Trophoblast cell (in vitro differentiated cells and primary cell): ENCODE results near the gene TCEA2.

Experiments used
- DNase-seq, 2 donors: peaks; one replicate each; pipeline ENCODE4 v3.0.0-alpha.2; 2016
- H2AFZ ChIP-seq: 2 replicates; pipeline ENCODE4 v1.6.1; 2013; ENCODE audit warnings: low read length, moderate library complexity, mild to moderate bottlenecking; ENCODE audit not compliant: insufficient read depth, poor library complexity
- H2AK5ac ChIP-seq: 2 replicates; pipeline ENCODE4 v1.6.1; 2013; ENCODE audit warnings: mild to moderate bottlenecking, low read length
- H2BK120ac ChIP-seq: 2 replicates; pipeline ENCODE4 v1.6.1; 2013; ENCODE audit warnings: low read length, mild to moderate bottlenecking, moderate library complexity; ENCODE audit not compliant: insufficient read depth, poor library complexity
- H2BK12ac ChIP-seq: 2 replicates; pipeline ENCODE4 v1.6.1; 2013; ENCODE audit warnings: mild to moderate bottlenecking, low read length, moderate library complexity
- H2BK5ac ChIP-seq: 2 replicates; pipeline ENCODE4 v1.6.1; 2013; ENCODE audit warnings: low read length, low read depth, moderate library complexity, mild to moderate bottlenecking; ENCODE audit not compliant: poor library complexity
- H3K14ac ChIP-seq: 2 replicates; pipeline ENCODE4 v1.6.1; 2013; ENCODE audit warnings: mild to moderate bottlenecking, low read length
- H3K18ac ChIP-seq: 2 replicates; pipeline ENCODE4 v1.6.1; 2013; ENCODE audit warnings: mild to moderate bottlenecking, low read length
- H3K23ac ChIP-seq: 2 replicates; pipeline ENCODE4 v1.6.1; 2013; ENCODE audit warnings: low read length
- H3K27ac ChIP-seq: 2 replicates; pipeline ENCODE4 v1.5.1; 2013; ENCODE audit warnings: low read depth, mild to moderate bottlenecking, inconsistent platforms, low read length, moderate library complexity
- H3K27me3 ChIP-seq: 2 replicates; pipeline ENCODE4 v1.6.1; 2013; ENCODE audit warnings: inconsistent platforms, mild to moderate bottlenecking, low read length, moderate library complexity; ENCODE audit not compliant: insufficient read depth
- H3K36me3 ChIP-seq, 2 experiments: 1 replicate in 1 of 2; 2 replicates in 1 of 2; pipeline ENCODE4 v1.6.1; 2013; ENCODE audit warnings: low read length in 2 of 2, mild to moderate bottlenecking in 2 of 2, moderate library complexity in 1 of 2; ENCODE audit not compliant: insufficient read depth in 2 of 2, control insufficient read depth in 1 of 2
- H3K4ac ChIP-seq: 2 replicates; pipeline ENCODE4 v1.6.1; 2013; ENCODE audit warnings: low read depth, mild to moderate bottlenecking, low read length, moderate library complexity
- H3K4me1 ChIP-seq, 2 experiments: 1 replicate in 1 of 2; 2 replicates in 1 of 2; pipeline ENCODE4 v1.6.1; 2013; ENCODE audit warnings: low read length in 2 of 2, mild to moderate bottlenecking in 2 of 2, moderate library complexity in 1 of 2; ENCODE audit not compliant: insufficient read depth in 2 of 2, control insufficient read depth in 1 of 2
- H3K4me2 ChIP-seq: 2 replicates; pipeline ENCODE4 v1.6.1; 2013; ENCODE audit warnings: inconsistent platforms, mild to moderate bottlenecking, low read length, moderate library complexity
- H3K4me3 ChIP-seq: 2 replicates; pipeline ENCODE4 v1.5.1; 2013; ENCODE audit warnings: mild to moderate bottlenecking, low read depth, low read length, inconsistent platforms
- H3K79me1 ChIP-seq: one replicate; pipeline ENCODE4 v1.6.1; 2013; ENCODE audit warnings: low read length
- H3K79me2 ChIP-seq: 2 replicates; pipeline ENCODE4 v1.6.1; 2013; ENCODE audit warnings: low read length, mild to moderate bottlenecking; ENCODE audit not compliant: control insufficient read depth, insufficient read depth, poor library complexity
- H3K9ac ChIP-seq: 2 replicates; pipeline ENCODE4 v1.6.1; 2013; ENCODE audit warnings: mild to moderate bottlenecking, low read length
- H3K9me3 ChIP-seq: 2 replicates; pipeline ENCODE4 v1.6.1; 2013; ENCODE audit warnings: low read depth, mild to moderate bottlenecking, control low read depth, inconsistent platforms, low read length; ENCODE audit not compliant: insufficient read depth
- H4K12ac ChIP-seq: 2 replicates; pipeline ENCODE4 v1.6.1; 2013; ENCODE audit warnings: low read depth, mild to moderate bottlenecking, low read length, moderate library complexity
- H4K8ac ChIP-seq: 2 replicates; pipeline ENCODE4 v1.6.1; 2013; ENCODE audit warnings: low read depth, mild to moderate bottlenecking, low read length, moderate library complexity
- H4K91ac ChIP-seq: one replicate; pipeline ENCODE4 v1.6.1; 2013; ENCODE audit warnings: low read depth, mild to moderate bottlenecking, low read length, moderate library complexity
- WGBS: extraction: QIAGEN DNeasy Blood & Tissue Kit; methylation state at CpG from one replicate; pipeline ENCODE4 v1.1.7; 2013; ENCODE audit warnings: missing lambda C conversion rate; ENCODE audit not compliant: insufficient read length, insufficient coverage; ENCODE audit errors: extremely low coverage; 5-methylcytosine and 5-hydroxymethylcytosine counted together

The TCEA2 gene

DNA sequence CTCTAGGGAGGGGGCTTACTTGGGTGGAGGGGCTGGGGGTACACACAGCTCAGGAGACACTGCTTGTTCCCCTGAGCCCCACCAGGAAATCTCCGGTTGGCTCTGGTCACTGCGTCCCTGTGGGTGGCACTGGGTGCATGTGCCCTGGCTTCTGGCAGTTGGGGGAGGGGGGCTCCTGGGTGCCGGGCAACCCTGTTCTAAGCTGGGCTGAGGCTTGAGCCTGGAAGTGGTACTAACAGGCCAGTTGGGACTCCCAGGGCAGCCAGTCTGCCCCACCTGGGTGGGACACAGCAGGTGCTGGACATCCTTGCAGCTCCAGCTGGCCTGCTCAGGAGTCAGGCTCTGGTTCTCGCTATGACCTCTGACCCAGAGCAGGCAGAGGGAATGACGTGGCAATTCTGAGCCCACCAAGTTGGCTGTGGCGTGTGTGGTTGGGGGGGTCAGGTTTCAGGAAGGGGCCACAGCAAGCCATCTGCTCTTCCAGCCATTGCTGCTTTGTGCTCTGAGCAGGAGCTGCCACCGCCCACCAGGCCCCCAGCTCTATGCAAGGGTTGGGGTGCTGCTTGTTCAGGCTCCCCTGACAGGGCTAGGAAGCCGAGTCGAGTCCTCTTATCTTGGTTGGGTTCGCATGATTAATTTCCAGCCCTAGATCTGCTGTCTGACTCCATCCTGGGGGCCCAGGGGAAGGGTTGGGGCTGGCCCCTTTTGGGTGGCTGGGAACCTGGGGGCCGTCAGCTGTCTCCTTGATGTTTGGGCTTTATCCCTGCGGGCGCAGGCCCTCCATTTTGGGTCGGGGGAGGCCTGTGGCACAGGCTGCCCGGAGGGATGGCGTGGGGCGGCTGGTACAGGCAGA lies 26.4 kb upstream of the TCEA2 start:
- Histone ChIP-seq H2BK12ac (no peak overlapping the region), H3K14ac (no peak overlapping the region), H2AFZ (no peak overlapping the region), H3K4me2 (no peak overlapping the region), H3K27me3 (peaks cover 3% of the 10 kb centered on the region), H3K4me1 (peaks cover 26 to 29% of the 10 kb centered on the region in 2 experiments), H3K4ac (no peak overlapping the region), H4K12ac (no peak overlapping the region), H3K18ac (peak overlapping the region; percentile 22), H3K27ac (no peak overlapping the region), H3K9ac (no peak overlapping the region), H2BK5ac (no peak overlapping the region), H2AK5ac (peak overlapping the region; percentile 12), H3K79me1 (peaks cover 4% of the 10 kb centered on the region), H3K79me2 (no peaks in the 10 kb centered on the region), H2BK120ac (no peak overlapping the region), H3K4me3 (no peak overlapping the region), H4K91ac (peak overlapping the region; percentile 2), H3K36me3 (peaks cover 25 to 28% of the 10 kb centered on the region in 2 experiments), H4K8ac (no peak overlapping the region), H3K23ac (no peak overlapping the region), H3K9me3 (no peaks in the 10 kb centered on the region)
- no peak for DNase-seq
- no CpG with 5 or more reads among the region's 17 CpGs for WGBS

DNA sequence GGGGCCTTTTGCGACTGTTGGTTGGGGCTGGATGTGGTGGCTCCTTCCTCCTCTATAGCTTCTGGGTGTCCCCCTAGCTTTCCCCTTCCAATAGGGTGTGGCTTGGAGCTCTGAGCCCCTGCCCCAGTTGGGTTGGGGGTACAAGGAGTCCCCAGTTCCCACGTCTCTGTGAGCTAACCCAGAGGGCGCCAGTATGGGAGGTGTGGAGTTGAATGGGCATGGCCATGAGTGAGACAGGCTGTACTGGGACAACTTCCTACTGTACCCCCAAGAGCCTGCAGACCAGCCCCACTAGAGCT lies 25.9 kb upstream of the TCEA2 start:
- no peak overlapping the region for H4K8ac ChIP-seq
- peaks cover 20 to 23% of the 10 kb centered on the region in 2 experiments for H3K36me3 ChIP-seq
- H2BK5ac ChIP-seq = no peak overlapping the region
- H4K12ac ChIP-seq = no peak overlapping the region
- no peak for DNase-seq
- peaks cover 26 to 33% of the 10 kb centered on the region in 2 experiments for H3K4me1 ChIP-seq
- peaks cover 4% of the 10 kb centered on the region for H3K79me1 ChIP-seq
- no peak overlapping the region for H2AK5ac ChIP-seq
- H3K9me3 ChIP-seq = no peaks in the 10 kb centered on the region
- H2AFZ ChIP-seq = no peak overlapping the region
- H3K9ac ChIP-seq = no peak overlapping the region
- no peak overlapping the region for H2BK120ac ChIP-seq
- H3K14ac ChIP-seq = no peak overlapping the region
- no peak overlapping the region for H3K4ac ChIP-seq
- H3K27me3 ChIP-seq = peaks cover 7% of the 10 kb centered on the region
- H4K91ac ChIP-seq = peak overlapping the region; percentile 2
- H3K18ac ChIP-seq = no peak overlapping the region
- no peak overlapping the region for H3K4me2 ChIP-seq
- peaks cover under 1% of the 10 kb centered on the region for H3K79me2 ChIP-seq
- no peak overlapping the region for H3K27ac ChIP-seq
- no CpG with 5 or more reads among the region's 3 CpGs for WGBS
- no peak overlapping the region for H2BK12ac ChIP-seq
- no peak overlapping the region for H3K23ac ChIP-seq
- H3K4me3 ChIP-seq = no peak overlapping the region

DNA sequence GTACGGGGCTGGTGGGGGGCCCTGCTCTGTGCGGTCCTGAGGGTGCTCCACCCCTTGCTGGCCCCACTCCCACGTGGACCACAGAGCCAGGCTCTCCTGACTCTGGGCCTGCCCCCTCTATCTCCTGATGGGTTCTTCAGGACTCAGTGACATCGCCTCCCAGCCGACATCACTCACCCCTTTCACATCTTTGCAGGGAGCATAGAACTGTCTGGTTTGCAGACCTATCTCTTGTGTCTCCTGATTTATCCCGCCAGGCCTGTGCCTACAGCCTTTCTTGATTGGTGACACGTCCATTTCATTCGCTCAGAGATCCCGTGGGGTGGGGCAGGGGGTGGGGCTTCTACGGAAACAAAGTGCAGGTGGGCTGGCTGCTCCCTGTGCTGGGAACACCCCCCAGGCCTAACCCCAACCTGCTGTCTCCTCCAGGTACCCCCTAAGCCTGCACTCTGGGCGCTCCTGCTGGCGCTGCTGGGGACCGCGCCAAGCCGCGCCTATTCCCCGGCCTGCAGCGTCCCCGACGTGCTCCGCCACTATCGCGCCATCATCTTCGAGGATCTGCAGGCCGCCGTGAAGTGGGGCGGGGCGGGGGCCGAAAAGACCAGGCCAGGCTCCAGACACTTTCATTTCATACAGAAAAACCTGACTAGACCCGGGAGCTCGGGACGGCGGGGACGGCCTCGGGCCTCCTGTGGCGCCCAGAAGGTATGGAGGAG lies 25.3 kb upstream of the TCEA2 start:
- peaks cover 7% of the 10 kb centered on the region for H3K79me1 ChIP-seq
- H2BK5ac ChIP-seq = no peak overlapping the region
- H3K18ac ChIP-seq = no peak overlapping the region
- peaks cover 26 to 36% of the 10 kb centered on the region in 2 experiments for H3K4me1 ChIP-seq
- H3K36me3 ChIP-seq = peaks cover 15 to 18% of the 10 kb centered on the region in 2 experiments
- H4K91ac ChIP-seq = no peak overlapping the region
- no peak overlapping the region for H3K9ac ChIP-seq
- no peak overlapping the region for H3K27ac ChIP-seq
- H2BK120ac ChIP-seq = no peak overlapping the region
- H3K14ac ChIP-seq = no peak overlapping the region
- H3K4me3 ChIP-seq = no peak overlapping the region
- no CpG with 5 or more reads among the region's 36 CpGs for WGBS
- H2AK5ac ChIP-seq = peak overlapping the region; percentile 36
- peaks cover 3% of the 10 kb centered on the region for H3K79me2 ChIP-seq
- no peak overlapping the region for H3K23ac ChIP-seq
- H4K12ac ChIP-seq = no peak overlapping the region
- H3K27me3 ChIP-seq = peaks cover 8% of the 10 kb centered on the region
- H3K4me2 ChIP-seq = peak overlapping the region; percentile 89
- no peaks in the 10 kb centered on the region for H3K9me3 ChIP-seq
- H3K4ac ChIP-seq = no peak overlapping the region
- no peak overlapping the region for H2AFZ ChIP-seq
- no peak for DNase-seq
- no peak overlapping the region for H2BK12ac ChIP-seq
- no peak overlapping the region for H4K8ac ChIP-seq

DNA sequence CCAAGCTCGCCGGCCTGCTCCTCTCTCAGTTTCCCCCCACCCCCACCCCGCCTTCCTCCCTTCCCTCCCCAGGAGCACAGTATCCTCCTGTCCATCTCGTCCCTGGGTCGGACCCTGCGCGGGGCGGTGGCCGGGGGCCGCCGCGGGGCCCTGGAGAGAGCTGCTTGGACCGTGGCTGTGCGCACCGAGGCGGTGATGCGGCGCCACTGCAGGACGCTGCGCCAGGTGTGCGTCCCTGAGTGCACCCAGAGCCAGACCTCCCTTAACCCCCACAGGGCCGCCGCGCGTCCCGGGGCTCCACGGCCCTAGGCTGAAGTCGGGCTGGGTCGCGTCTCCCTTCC lies 24.8 kb upstream of the TCEA2 start:
- H3K79me1 ChIP-seq = peaks cover 7% of the 10 kb centered on the region
- H4K12ac ChIP-seq = no peak overlapping the region
- H4K91ac ChIP-seq = peak overlapping the region; percentile 59
- no peak overlapping the region for H2AK5ac ChIP-seq
- H2AFZ ChIP-seq = no peak overlapping the region
- no peak overlapping the region for H2BK5ac ChIP-seq
- H3K9ac ChIP-seq = no peak overlapping the region
- H3K18ac ChIP-seq = no peak overlapping the region
- no peak overlapping the region for H2BK120ac ChIP-seq
- H3K79me2 ChIP-seq = peaks cover 3% of the 10 kb centered on the region
- peaks cover 8% of the 10 kb centered on the region for H3K27me3 ChIP-seq
- no peak overlapping the region for H3K4me3 ChIP-seq
- no peak overlapping the region for H2BK12ac ChIP-seq
- H3K23ac ChIP-seq = no peak overlapping the region
- DNase-seq = no peak
- H3K36me3 ChIP-seq = peaks cover 10 to 12% of the 10 kb centered on the region in 2 experiments
- peaks cover 26 to 36% of the 10 kb centered on the region in 2 experiments for H3K4me1 ChIP-seq
- peak overlapping the region; percentile 89 for H3K4me2 ChIP-seq
- H3K14ac ChIP-seq = peak overlapping the region; percentile 53
- H3K4ac ChIP-seq = no peak overlapping the region
- no peaks in the 10 kb centered on the region for H3K9me3 ChIP-seq
- peak overlapping the region; percentile 87 for H4K8ac ChIP-seq
- no peak overlapping the region for H3K27ac ChIP-seq
- WGBS = no CpG with 5 or more reads among the region's 30 CpGs
